Measurements from ENCODE around the gene TBC1D1. TPM values are rescaled to one million over a fixed set of nuclear protein-coding genes. Genes with fewer than 3 reads are reported as not detected.

The TBC1D1 gene, protein sequence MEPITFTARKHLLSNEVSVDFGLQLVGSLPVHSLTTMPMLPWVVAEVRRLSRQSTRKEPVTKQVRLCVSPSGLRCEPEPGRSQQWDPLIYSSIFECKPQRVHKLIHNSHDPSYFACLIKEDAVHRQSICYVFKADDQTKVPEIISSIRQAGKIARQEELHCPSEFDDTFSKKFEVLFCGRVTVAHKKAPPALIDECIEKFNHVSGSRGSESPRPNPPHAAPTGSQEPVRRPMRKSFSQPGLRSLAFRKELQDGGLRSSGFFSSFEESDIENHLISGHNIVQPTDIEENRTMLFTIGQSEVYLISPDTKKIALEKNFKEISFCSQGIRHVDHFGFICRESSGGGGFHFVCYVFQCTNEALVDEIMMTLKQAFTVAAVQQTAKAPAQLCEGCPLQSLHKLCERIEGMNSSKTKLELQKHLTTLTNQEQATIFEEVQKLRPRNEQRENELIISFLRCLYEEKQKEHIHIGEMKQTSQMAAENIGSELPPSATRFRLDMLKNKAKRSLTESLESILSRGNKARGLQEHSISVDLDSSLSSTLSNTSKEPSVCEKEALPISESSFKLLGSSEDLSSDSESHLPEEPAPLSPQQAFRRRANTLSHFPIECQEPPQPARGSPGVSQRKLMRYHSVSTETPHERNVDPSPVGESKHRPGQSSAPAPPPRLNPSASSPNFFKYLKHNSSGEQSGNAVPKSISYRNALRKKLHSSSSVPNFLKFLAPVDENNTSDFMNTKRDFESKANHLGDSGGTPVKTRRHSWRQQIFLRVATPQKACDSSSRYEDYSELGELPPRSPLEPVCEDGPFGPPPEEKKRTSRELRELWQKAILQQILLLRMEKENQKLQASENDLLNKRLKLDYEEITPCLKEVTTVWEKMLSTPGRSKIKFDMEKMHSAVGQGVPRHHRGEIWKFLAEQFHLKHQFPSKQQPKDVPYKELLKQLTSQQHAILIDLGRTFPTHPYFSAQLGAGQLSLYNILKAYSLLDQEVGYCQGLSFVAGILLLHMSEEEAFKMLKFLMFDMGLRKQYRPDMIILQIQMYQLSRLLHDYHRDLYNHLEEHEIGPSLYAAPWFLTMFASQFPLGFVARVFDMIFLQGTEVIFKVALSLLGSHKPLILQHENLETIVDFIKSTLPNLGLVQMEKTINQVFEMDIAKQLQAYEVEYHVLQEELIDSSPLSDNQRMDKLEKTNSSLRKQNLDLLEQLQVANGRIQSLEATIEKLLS (N-terminal part only)
- 32.1 and 43.5 TPM in 2 replicates for total RNA-seq

GRCh38 chr4:37890801-37891259, at the start of gene TBC1D1:
TBC1D1 (plus strand) TSS chr4:37891084; CDS start chr4:37902096, 11,012 bp downstream.

GRCh38 chr4:37960098-37960497, 69.2 kb downstream of the TBC1D1 start, which contains the start of gene PTTG2:
PTTG2 (plus strand) TSS chr4:37960398; CDS start chr4:37960435, 37 bp downstream.

Other genes with a start within 250 kb of the TBC1D1 start
- 57.7 and 130 TPM in 2 replicates for gene RELL1, start 204.7 kb upstream of the TBC1D1 start, total RNA-seq
- 55.0 and 81.9 TPM in 2 replicates for gene PGM2, start 64.4 kb upstream of the TBC1D1 start, total RNA-seq
- not detected in 2 replicates for gene PTTG2, start 69.3 kb downstream of the TBC1D1 start, total RNA-seq